Sigmoid colon (tissue), 7 donors: ENCODE results near the gene RBFOX2. TPM values are rescaled to one million over a fixed set of nuclear protein-coding genes. Genes with fewer than 3 reads are reported as not detected.

Experiments used
- DNase-seq: peaks from one replicate; pipeline ENCODE4 v3.0.0-alpha.2; 2019
- H3K27ac ChIP-seq, 4 donors: fragments of 200-600 bp; sonication (generic); one replicate each; pipeline ENCODE4 v1.5.1; 2016 to 2019; ENCODE audit warnings: mild to moderate bottlenecking in 1 of 4
- H3K27me3 ChIP-seq, 3 donors: fragments of 200-600 bp; sonication (generic); one replicate each; pipeline ENCODE4 v1.5.1; 2019; ENCODE audit warnings: mild to moderate bottlenecking in 1 of 3
- H3K36me3 ChIP-seq, 4 donors: fragments of 200-600 bp; sonication (generic); one replicate each; pipeline ENCODE4 v1.5.1; 2016 to 2019
- H3K4me1 ChIP-seq, 4 donors: fragments of 200-600 bp; sonication (generic); one replicate each; pipeline ENCODE4 v1.5.1; 2017 to 2019
- H3K4me3 ChIP-seq, 4 donors: fragments of 200-600 bp; sonication (generic); one replicate each; pipeline ENCODE4 v1.5.1; 2017 to 2019; ENCODE audit warnings: mild to moderate bottlenecking in 2 of 4, moderate library complexity in 1 of 4
- H3K9me3 ChIP-seq, 4 donors: fragments of 200-600 bp in 3 of 4; sonication (generic) in 3 of 4; one replicate each; pipeline versions ENCODE4 v1.5.1 to v1.6.1; 2013 to 2019
- EP300 ChIP-seq, 4 donors: sonication (generic); formaldehyde crosslinking; IDR thresholded peaks; one replicate each; pipeline ENCODE4 v1.6.1; 2017; ENCODE audit warnings: antibody characterized with exemption in 4 of 4
- POLR2A ChIP-seq, 2 donors: fragments of 450-650 bp; IDR thresholded peaks; one replicate each; pipeline ENCODE4 v1.6.1; 2016; ENCODE audit warnings: antibody characterized with exemption in 2 of 2, mild to moderate bottlenecking in 2 of 2, moderate library complexity in 2 of 2
- POLR2AphosphoS5 ChIP-seq, 4 donors: sonication (generic); formaldehyde crosslinking; IDR thresholded peaks; one replicate each; pipeline ENCODE4 v1.6.1; 2017; ENCODE audit warnings: antibody characterized with exemption in 4 of 4
- WGBS, 2 donors: extraction: QIAGEN DNeasy Blood & Tissue Kit; methylation state at CpG; one replicate each; pipeline ENCODE4 v1.1.7; 2013; 5-methylcytosine and 5-hydroxymethylcytosine counted together
- intact Hi-C: fragments of 100-400 bp; cut with DNase I; formaldehyde crosslinking; loops from one replicate; pipeline ENCODE4 v1.15.1; 2023
- polyA plus RNA-seq, 3 donors: library from polyadenylated mRNA; stranded (reverse); fragments of 200-250 nt; gene quantifications; one replicate each; pipeline ENCODE4 v1.2.3, GENCODE V29; 2013
- total RNA-seq, 4 donors: library from RNA; depleted of rRNA; stranded (reverse); fragments of >200 nt; gene quantifications; one replicate each; pipeline ENCODE4 v1.1.0, GENCODE V29; 2016
- TF ChIP-seq, protein P1 (sequence below), 4 experiments: fragments of 450-650 bp in 3 of 4; fragments of 200-600 bp in 1 of 4; IDR thresholded peaks; one replicate each; pipeline ENCODE4 v1.5.1; 2016 to 2019; ENCODE audit warnings: antibody characterized with exemption in 4 of 4, mild to moderate bottlenecking in 3 of 4, moderate library complexity in 2 of 4
- donor health status: healthy with polysubstance abuse.
- donor health status: Bipolar disorder and iron deficiency.
- donor health status: healthy.

RBFOX2 gene
- total and polyA plus RNA-seq, 7 donors: 11.6 to 164 (median 138) TPM

GRCh38 chr22:35733036-35733435 lies 295.6 kb downstream of the RBFOX2 start:
- no peaks in the 10 kb centered on the region for H3K9me3 ChIP-seq
- no peak overlapping the region for H3K27ac ChIP-seq
- DNase-seq: no peak
- no peak overlapping the region for H3K4me3 ChIP-seq
- WGBS, 2 donors: 83 to 89% methylated on average over 10 of the region's 10 CpGs
- TF ChIP-seq POLR2A (IDR thresholded peaks at IDR 0.05) (no peak), EP300 (IDR thresholded peaks at IDR 0.05) (no peak), POLR2AphosphoS5 (IDR thresholded peaks at IDR 0.05) (no peak)
- TF ChIP-seq, protein P1, sequence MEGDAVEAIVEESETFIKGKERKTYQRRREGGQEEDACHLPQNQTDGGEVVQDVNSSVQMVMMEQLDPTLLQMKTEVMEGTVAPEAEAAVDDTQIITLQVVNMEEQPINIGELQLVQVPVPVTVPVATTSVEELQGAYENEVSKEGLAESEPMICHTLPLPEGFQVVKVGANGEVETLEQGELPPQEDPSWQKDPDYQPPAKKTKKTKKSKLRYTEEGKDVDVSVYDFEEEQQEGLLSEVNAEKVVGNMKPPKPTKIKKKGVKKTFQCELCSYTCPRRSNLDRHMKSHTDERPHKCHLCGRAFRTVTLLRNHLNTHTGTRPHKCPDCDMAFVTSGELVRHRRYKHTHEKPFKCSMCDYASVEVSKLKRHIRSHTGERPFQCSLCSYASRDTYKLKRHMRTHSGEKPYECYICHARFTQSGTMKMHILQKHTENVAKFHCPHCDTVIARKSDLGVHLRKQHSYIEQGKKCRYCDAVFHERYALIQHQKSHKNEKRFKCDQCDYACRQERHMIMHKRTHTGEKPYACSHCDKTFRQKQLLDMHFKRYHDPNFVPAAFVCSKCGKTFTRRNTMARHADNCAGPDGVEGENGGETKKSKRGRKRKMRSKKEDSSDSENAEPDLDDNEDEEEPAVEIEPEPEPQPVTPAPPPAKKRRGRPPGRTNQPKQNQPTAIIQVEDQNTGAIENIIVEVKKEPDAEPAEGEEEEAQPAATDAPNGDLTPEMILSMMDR (IDR thresholded peaks at IDR 0.05): no peak
- peaks cover 0 to 13% (median 0%) of the 10 kb centered on the region in 4 donors for H3K4me1 ChIP-seq
- peaks cover 0 to 12% (median 0%) of the 10 kb centered on the region in 4 donors for H3K36me3 ChIP-seq
- H3K27me3 ChIP-seq: no peaks in the 10 kb centered on the region
- intact Hi-C loops: no loop called here

DNA sequence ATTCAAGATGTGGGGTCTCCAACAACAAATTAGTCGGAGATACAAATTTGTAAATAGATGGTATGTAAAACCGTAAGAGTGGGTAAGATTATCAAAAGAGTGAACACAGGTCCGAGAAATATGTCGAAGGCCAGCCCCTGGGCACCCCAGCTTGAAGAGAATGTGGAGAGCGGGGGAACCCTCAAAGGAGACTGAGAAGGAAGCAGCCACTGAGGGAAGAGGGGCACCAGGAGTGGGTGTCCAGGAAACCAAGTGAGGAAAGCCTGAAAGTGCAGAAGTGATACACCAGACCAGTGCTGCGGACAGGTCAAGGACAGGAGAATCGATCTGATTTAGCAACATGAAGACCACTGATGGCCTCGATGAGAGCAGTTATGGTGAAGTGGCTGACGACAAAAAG lies 296.5 kb downstream of the RBFOX2 start:
- Histone ChIP-seq H3K27ac (no peak overlapping the region), H3K36me3 (peaks cover 0 to 4% (median 0%) of the 10 kb centered on the region in 4 donors), H3K9me3 (no peaks in the 10 kb centered on the region), H3K4me1 (peaks cover 0 to 13% (median 0%) of the 10 kb centered on the region in 4 donors), H3K4me3 (no peak overlapping the region), H3K27me3 (no peaks in the 10 kb centered on the region)
- no peak for DNase-seq
- intact Hi-C loops: no loop called here
- WGBS, 2 donors: 95 to 99% methylated on average over 9 of the region's 9 CpGs
- TF ChIP-seq POLR2A (IDR thresholded peaks at IDR 0.05) (no peak), POLR2AphosphoS5 (IDR thresholded peaks at IDR 0.05) (no peak), EP300 (IDR thresholded peaks at IDR 0.05) (no peak)
- TF ChIP-seq, protein P1 (IDR thresholded peaks at IDR 0.05): no peak

- DNase-seq: no peak
- no peaks in the 10 kb centered on the region for H3K36me3 ChIP-seq
- peaks cover 0 to 13% (median 0%) of the 10 kb centered on the region in 4 donors for H3K4me1 ChIP-seq
- no peak overlapping the region for H3K27ac ChIP-seq
- intact Hi-C loops: no loop called here
- H3K9me3 ChIP-seq: no peaks in the 10 kb centered on the region
- TF ChIP-seq POLR2AphosphoS5 (IDR thresholded peaks at IDR 0.05) (no peak), POLR2A (IDR thresholded peaks at IDR 0.05) (no peak), EP300 (IDR thresholded peaks at IDR 0.05) (no peak)
- TF ChIP-seq, protein P1 (IDR thresholded peaks at IDR 0.05): no peak
- no peaks in the 10 kb centered on the region for H3K27me3 ChIP-seq
- no peak overlapping the region for H3K4me3 ChIP-seq
- WGBS, 2 donors: 84 to 88% methylated on average over 10 of the region's 10 CpGs
These were observed 297.3 kb downstream of the RBFOX2 start for GRCh38 chr22:35731321-35731720.

- Histone ChIP-seq H3K27me3 (no peaks in the 10 kb centered on the region), H3K36me3 (no peaks in the 10 kb centered on the region), H3K4me3 (no peak overlapping the region), H3K4me1 (peaks cover 0 to 12% (median 0%) of the 10 kb centered on the region in 4 donors), H3K27ac (no peak overlapping the region), H3K9me3 (no peaks in the 10 kb centered on the region)
- TF ChIP-seq POLR2AphosphoS5 (IDR thresholded peaks at IDR 0.05) (no peak), POLR2A (IDR thresholded peaks at IDR 0.05) (no peak), EP300 (IDR thresholded peaks at IDR 0.05) (no peak)
- TF ChIP-seq, protein P1 (IDR thresholded peaks at IDR 0.05): no peak
- intact Hi-C loops: loop anchor here (1.0 kb wide), 1 partner anchor 44 kb away; no protein-coding TSS in a partner anchor
- 92% methylated on average over 2 of the region's 2 CpGs for WGBS, 2 donors
- DNase-seq: no peak
These were observed 299.3 kb downstream of the RBFOX2 start for GRCh38 chr22:35729309-35729698.
